A204.1 (cell line): Measurements from ENCODE around the gene PANK3.
"Not testable (repeated sequence)": the region's sequence is repeated elsewhere in the genome, so short reads cannot be mapped to it uniquely, and the experiment has no call there.

Experiments used
- FAIRE-seq: peaks from 2 replicates; lab custom pipeline; 2012; peaks lifted over from hg19 to GRCh38; lab: Jason Lieb, UNC

PANK3 gene

GRCh38 chr5:168578538-168579487 lies at the start of gene PANK3:
TSS of gene PANK3 (minus strand) at chr5:168579368. CDS start at chr5:168579283, 85 bp downstream.
- no peak for FAIRE-seq

DNA sequence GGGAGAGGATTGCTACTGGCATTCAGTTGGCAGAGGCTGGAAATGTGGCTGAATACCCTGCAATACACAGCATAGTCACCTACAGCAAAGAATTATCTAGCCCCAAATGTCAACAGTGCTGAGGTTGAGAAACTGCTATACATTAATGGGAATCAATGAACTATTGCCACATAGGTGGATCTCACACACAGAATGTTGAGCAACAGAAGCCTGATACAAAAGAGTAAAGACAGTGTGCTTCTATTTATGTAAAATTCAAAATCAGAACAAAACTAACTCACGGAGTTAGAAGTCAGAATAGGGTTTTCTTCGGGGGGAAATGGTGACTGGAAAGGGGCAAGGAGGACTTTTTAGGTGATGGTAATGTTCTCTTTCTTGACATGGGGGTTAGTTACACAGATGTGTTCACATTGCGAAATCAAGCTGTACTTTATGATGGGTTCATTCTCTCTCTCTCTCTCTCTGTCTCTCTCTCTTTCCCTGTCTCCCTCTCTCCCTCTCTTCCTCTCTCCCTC lies 45.7 kb upstream of the PANK3 start:
- no peak for FAIRE-seq

DNA sequence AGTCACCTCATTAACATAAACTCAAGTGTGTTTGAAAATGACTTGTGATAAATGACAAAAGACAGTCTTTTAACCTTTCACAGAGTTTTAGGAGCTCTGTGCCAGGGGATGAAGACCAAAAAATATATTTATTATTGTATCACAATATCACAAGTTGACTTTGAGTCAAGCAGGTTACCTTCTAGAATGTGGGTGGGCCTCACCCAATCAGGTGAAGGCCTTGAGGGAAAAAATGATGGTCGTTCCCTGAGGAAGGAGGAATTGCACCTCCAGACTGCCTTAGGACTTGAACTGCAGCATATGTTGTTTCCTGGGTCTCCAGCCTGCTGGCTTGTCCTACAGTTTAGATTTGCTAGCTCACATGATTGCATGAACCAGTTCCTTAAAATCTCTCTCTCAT lies 41.6 kb upstream of the PANK3 start:
- no peak for FAIRE-seq

- FAIRE-seq = no peak
Observed at GRCh38 chr5:168614661-168615060, 35.5 kb upstream of the PANK3 start.

GRCh38 chr5:168613996-168614395 lies 34.8 kb upstream of the PANK3 start:
- no peak for FAIRE-seq

- FAIRE-seq = no peak
Observed at GRCh38 chr5:168613396-168613795, 34.2 kb upstream of the PANK3 start.

GRCh38 chr5:168612996-168613395 lies 33.8 kb upstream of the PANK3 start:
- FAIRE-seq = no peak

- FAIRE-seq = no peak
Observed at GRCh38 chr5:168612123-168612522, 33.0 kb upstream of the PANK3 start.

DNA sequence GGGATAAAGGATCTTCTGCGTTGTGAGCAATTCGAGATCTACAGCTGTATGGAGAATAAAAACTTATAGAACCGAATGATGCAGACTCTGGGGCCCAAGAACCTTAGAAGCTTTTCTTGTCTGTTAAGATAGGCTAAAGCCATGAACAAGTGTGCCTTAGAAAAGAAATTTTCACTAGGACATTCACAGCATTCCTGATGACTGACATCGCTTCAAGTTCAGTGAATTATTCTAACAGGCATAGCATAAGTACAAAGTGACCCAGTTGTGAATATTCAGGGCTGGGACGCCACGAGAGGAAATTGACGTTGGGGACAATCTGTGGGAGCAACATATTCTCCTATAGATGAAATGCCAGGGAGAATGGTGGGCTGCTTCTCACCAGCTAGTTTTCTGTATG lies 32.0 kb upstream of the PANK3 start:
- no peak for FAIRE-seq

DNA sequence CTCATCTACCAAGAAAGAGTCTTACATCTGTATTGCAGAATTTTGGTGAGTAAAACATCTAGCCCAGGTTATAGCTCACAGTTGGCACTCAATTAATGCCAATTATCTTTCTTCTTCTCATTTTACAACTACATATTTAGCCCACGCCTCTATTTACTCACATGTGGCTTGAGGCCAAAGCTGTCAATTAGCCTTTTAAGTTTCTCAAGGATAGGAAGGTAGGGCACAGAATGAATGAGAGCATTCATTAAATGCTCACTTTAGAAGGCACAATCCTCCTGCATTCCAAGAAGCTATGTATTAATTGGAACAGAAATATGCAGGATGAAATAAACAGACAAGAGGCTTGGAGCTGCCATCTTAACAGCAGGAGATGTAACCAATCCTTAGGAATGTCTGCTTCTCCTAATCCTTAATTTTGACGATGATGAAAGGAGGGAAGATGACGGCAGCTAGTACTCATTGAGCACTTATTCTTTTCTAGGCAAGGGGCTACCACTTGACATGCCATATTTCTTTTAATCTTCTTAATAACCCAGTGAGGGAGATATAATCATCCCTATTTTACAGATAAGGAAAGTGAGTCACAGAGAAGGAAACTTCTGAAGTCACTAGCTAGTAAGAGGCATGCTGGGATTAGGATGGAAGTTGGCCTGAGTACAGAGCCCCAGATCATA lies 30.8 kb upstream of the PANK3 start:
- FAIRE-seq = no peak

- FAIRE-seq = no peak
Observed at GRCh38 chr5:168608821-168609220, 29.7 kb upstream of the PANK3 start.

GRCh38 chr5:168608386-168608785 lies 29.2 kb upstream of the PANK3 start:
- FAIRE-seq = no peak

DNA sequence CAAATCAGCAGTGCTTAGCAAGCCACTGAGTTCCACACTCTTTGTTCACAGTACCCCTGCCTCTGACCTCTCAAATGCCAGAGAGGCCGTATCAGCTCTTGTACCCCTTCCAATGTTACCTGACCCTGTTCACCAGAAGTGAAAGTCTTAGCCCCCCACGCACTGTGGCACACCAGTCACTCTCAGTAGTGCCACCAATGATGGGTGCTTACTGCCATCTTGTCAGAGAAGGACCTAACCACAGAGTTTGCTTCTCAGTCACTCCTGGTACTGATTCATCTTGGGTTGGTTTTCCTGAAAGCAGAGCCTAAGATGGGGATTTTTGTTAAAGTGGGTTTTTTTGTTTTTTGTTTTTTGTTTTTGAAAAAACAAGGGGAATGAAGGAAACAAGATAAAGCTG lies 28.8 kb upstream of the PANK3 start:
- no peak for FAIRE-seq

GRCh38 chr5:168606562-168606961 lies 27.4 kb upstream of the PANK3 start:
- no peak for FAIRE-seq

- FAIRE-seq = no peak
Observed at GRCh38 chr5:168604436-168604835, 25.3 kb upstream of the PANK3 start.

DNA sequence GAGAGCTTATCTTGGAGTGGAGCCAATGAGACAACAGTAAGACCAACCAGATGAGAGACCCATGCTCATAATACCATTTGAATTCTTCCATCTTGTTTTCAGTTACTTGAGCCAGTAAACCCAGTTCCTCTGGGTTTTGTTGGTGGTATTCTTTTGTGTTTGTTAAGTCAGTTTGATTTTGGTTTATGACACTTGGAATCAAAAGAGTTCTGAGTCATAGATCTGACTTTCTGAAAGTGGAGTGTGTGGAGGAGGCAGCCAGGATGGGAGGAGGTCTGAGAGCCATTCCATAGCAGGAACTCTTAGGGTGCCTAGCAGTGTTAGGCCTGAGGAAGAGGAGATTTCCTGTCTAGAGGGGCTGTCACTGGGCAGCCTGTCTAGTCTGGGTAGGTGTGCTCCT lies 24.6 kb upstream of the PANK3 start:
- no peak for FAIRE-seq

GRCh38 chr5:168602517-168602916 lies 23.3 kb upstream of the PANK3 start:
- no peak for FAIRE-seq

GRCh38 chr5:168601972-168602371 lies 22.8 kb upstream of the PANK3 start:
- no peak for FAIRE-seq

GRCh38 chr5:168600409-168600808 lies 21.2 kb upstream of the PANK3 start:
- FAIRE-seq = no peak

- FAIRE-seq = no peak
Observed at GRCh38 chr5:168599826-168600225, 20.7 kb upstream of the PANK3 start.

- FAIRE-seq = no peak
Observed at GRCh38 chr5:168598639-168599038, 19.5 kb upstream of the PANK3 start.

GRCh38 chr5:168596927-168597326 lies 17.8 kb upstream of the PANK3 start:
- no peak for FAIRE-seq

DNA sequence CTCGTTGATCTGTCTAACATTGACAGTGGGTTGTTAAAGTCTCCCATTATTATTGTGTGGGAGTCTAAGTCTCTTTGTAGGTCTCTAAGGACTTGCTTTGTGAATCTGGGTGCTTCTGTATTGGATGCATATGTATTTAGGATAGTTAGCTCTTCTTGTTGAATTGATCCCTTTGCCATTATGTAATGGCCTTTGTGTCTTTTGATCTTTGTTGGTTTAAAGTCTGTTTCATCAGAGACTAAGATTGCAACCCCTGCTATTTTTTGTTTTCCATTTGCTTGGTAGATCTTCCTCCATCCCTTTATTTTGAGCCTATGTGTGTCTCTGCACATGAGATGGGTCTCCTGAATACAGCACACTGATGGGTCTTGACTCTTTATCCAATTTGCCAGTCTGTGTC lies 17.0 kb upstream of the PANK3 start:
- FAIRE-seq = not testable (repeated sequence)
